HepG2 (cell line): Measurements from ENCODE around the gene MAMSTR. TPM values are rescaled to one million over a fixed set of nuclear protein-coding genes. Genes with fewer than 3 reads are reported as not detected.
A peak's percentile ranks its signal among the peaks of the same experiment; 100 is the strongest.
"Not testable (repeated sequence)": the region's sequence is repeated elsewhere in the genome, so short reads cannot be mapped to it uniquely, and the experiment has no call there.

ENCODE experiments used
- ATAC-seq: fragments of 200-7000 bp; cut with Tn5 transposase; 3 replicates; pipeline ENCODE4 v1.9.1; 2020; ENCODE audit warnings: mild to moderate bottlenecking, moderate library complexity
- BruUV-seq: library from RNA; stranded (reverse); fragments of 400-500 nt; replicated peaks from 2 replicates; lab custom pipeline; 2021; lab: Mats Ljungman, UMichigan
- CTCF ChIA-PET: fragments of 300-600 bp; formaldehyde crosslinking; extraction: SDS; loops from one replicate; lab custom pipeline; 2021; ENCODE audit warnings: low total read pairs, inconsistent platforms, low intra/inter-chr PET ratio; lab: Yijun Ruan, JAX
- POLR2A ChIA-PET: fragments of 350-600 bp; sonication (Branson Sonifier 250); formaldehyde crosslinking; loops from one replicate; lab custom pipeline; 2020; ENCODE audit warnings: antibody characterized with exemption, inconsistent platforms; lab: Yijun Ruan, JAX
- DNase-seq: peaks from one replicate; pipeline ENCODE4 v3.0.0-alpha.2; 2015; ENCODE audit warnings: low spot score
- FAIRE-seq: peaks from 3 replicates; lab custom pipeline; 2011; peaks lifted over from hg19 to GRCh38; lab: Jason Lieb, UNC
- H2AFZ ChIP-seq: one replicate; pipeline ENCODE4 v1.6.1; 2011; ENCODE audit warnings: low read length, inconsistent platforms
- H3K27ac ChIP-seq: fragments of 300-600 bp; 3 replicates; pipeline ENCODE4 v1.8.0; 2011; ENCODE audit warnings: mixed run types, mild to moderate bottlenecking, mixed read lengths, low read length, inconsistent platforms; ENCODE audit not compliant: insufficient read depth; ENCODE audit errors: extremely low read length
- H3K27me3 ChIP-seq, 2 experiments: fragments of 200-600 bp in 1 of 2; 2 replicates in 1 of 2; 3 replicates in 1 of 2; pipeline versions ENCODE4 v1.6.0 to v1.8.0; 2011; ENCODE audit warnings: low read length in 2 of 2, mild to moderate bottlenecking in 2 of 2, moderate library complexity in 2 of 2, inconsistent platforms in 1 of 2; ENCODE audit not compliant: insufficient read depth in 2 of 2, control insufficient read depth in 1 of 2
- H3K36me3 ChIP-seq, 2 experiments: fragments of 200-600 bp in 1 of 2; replicated peaks in 1 of 2; 2 replicates in 1 of 2; 3 replicates in 1 of 2; pipeline versions ENCODE4 v1.5.1 to v1.8.0; 2011; ENCODE audit warnings: low read length in 2 of 2, inconsistent platforms in 1 of 2; ENCODE audit not compliant: insufficient read depth in 2 of 2, control insufficient read depth in 1 of 2
- H3K4me1 ChIP-seq: 2 replicates; pipeline ENCODE4 v1.5.1; 2012; ENCODE audit warnings: low read length, inconsistent platforms; ENCODE audit not compliant: insufficient read depth
- H3K4me2 ChIP-seq: 2 replicates; pipeline ENCODE4 v1.6.0; 2011; ENCODE audit warnings: low read depth, low read length, inconsistent platforms
- H3K4me3 ChIP-seq, 3 experiments: fragments of 200-600 bp in 1 of 3; sonication (generic), shearing (Covaris generic) in 1 of 3; replicated peaks in 1 of 3; 2 replicates each; pipeline ENCODE4 v1.5.1; 2011 to 2016; ENCODE audit warnings: low read length in 3 of 3, inconsistent platforms in 2 of 3, low read depth in 2 of 3, mild to moderate bottlenecking in 2 of 3, control low read depth in 1 of 3, mixed read lengths in 1 of 3; ENCODE audit not compliant: insufficient read depth in 1 of 3
- H3K79me2 ChIP-seq: one replicate; pipeline ENCODE4 v1.6.1; 2011; ENCODE audit warnings: low read length, inconsistent platforms; ENCODE audit not compliant: insufficient read depth
- H3K9ac ChIP-seq: 2 replicates; pipeline ENCODE4 v1.6.0; 2011; ENCODE audit warnings: mild to moderate bottlenecking, low read depth, low read length, inconsistent platforms; ENCODE audit not compliant: insufficient read depth
- H3K9me3 ChIP-seq: 2 replicates; pipeline ENCODE4 v1.5.1; 2012; ENCODE audit warnings: mild to moderate bottlenecking, low read length
- H4K20me1 ChIP-seq: 2 replicates; pipeline ENCODE4 v1.6.0; 2011; ENCODE audit warnings: inconsistent platforms, mild to moderate bottlenecking, low read length, moderate library complexity; ENCODE audit not compliant: insufficient read depth
- ARID4A ChIP-seq: sonication (generic); formaldehyde crosslinking; IDR thresholded peaks from 2 replicates; pipeline ENCODE4 v1.5.0; 2020; ENCODE audit warnings: mild to moderate bottlenecking, missing genetic modification reagents, borderline replicate concordance
- HIC2 ChIP-seq: sonication (generic); formaldehyde crosslinking; IDR thresholded peaks from 2 replicates; pipeline ENCODE4 v1.9.0; 2022; ENCODE audit warnings: low read depth, missing genetic modification reagents
- HOXA3 ChIP-seq: sonication (generic); formaldehyde crosslinking; IDR thresholded peaks from 2 replicates; pipeline ENCODE4 v1.5.0; 2020; ENCODE audit warnings: missing genetic modification reagents
- MED1 ChIP-seq: sonication (generic); formaldehyde crosslinking; IDR thresholded peaks from 2 replicates; pipeline ENCODE4 v1.4.0; 2020; ENCODE audit warnings: missing genetic modification reagents
- MIER2 ChIP-seq: IDR thresholded peaks from 2 replicates; pipeline ENCODE4 v1.6.1; 2016; ENCODE audit warnings: missing biosample characterization, missing genetic modification reagents
- MTA1 ChIP-seq: sonication (generic); formaldehyde crosslinking; IDR thresholded peaks from 2 replicates; pipeline ENCODE4 v1.4.0; 2020; ENCODE audit warnings: missing genetic modification reagents, mild to moderate bottlenecking, borderline replicate concordance
- MYC ChIP-seq: sonication (generic); formaldehyde crosslinking; IDR thresholded peaks from 2 replicates; pipeline ENCODE4 v1.9.0; 2021; ENCODE audit warnings: missing genetic modification reagents, borderline replicate concordance
- NR3C1 ChIP-seq: sonication (generic); formaldehyde crosslinking; IDR thresholded peaks from 2 replicates; pipeline ENCODE4 v1.4.0; 2020; ENCODE audit warnings: missing genetic modification reagents
- SPEN ChIP-seq: sonication (generic); formaldehyde crosslinking; IDR thresholded peaks from 2 replicates; pipeline ENCODE4 v1.5.1; 2020; ENCODE audit warnings: low read depth, mild to moderate bottlenecking, missing genetic modification reagents
- ZBTB7B ChIP-seq: sonication (generic); formaldehyde crosslinking; IDR thresholded peaks from 2 replicates; pipeline ENCODE4 v1.4.0; 2020; ENCODE audit warnings: missing genetic modification reagents
- ZFP37 ChIP-seq: sonication (generic); formaldehyde crosslinking; IDR thresholded peaks from 2 replicates; pipeline ENCODE4 v1.4.0; 2020; ENCODE audit warnings: missing genetic modification reagents, borderline replicate concordance
- ZFX ChIP-seq: sonication (generic); formaldehyde crosslinking; IDR thresholded peaks from 2 replicates; pipeline ENCODE4 v1.4.0; 2020; ENCODE audit warnings: mild to moderate bottlenecking, low read depth, missing genetic modification reagents, moderate library complexity
- ZNF562 ChIP-seq: sonication (generic); formaldehyde crosslinking; IDR thresholded peaks from 2 replicates; pipeline ENCODE4 v1.8.0; 2022; ENCODE audit warnings: missing genetic modification reagents, borderline replicate concordance
- ZSCAN25 ChIP-seq: sonication (generic); formaldehyde crosslinking; IDR thresholded peaks from 2 replicates; pipeline ENCODE4 v1.8.0; 2022; ENCODE audit warnings: mild to moderate bottlenecking, missing genetic modification reagents
- WGBS: methylation state at CpG from one replicate; pipeline ENCODE4 v1.1.6; 2017; ENCODE audit warnings: low lambda C conversion rate; 5-methylcytosine and 5-hydroxymethylcytosine counted together
- in situ Hi-C: cut with HindIII; loops from 2 replicates; pipeline ENCODE4 v1.10.0; 2017; ENCODE audit warnings: low pct_unique_long_range_greater_than_20kb; ENCODE audit not compliant: extremely low pct_ligation_motif_present
- intact Hi-C: fragments of 100-400 bp; cut with micrococcal nuclease; formaldehyde crosslinking; loops from one replicate; pipeline ENCODE4 v1.10.0; 2022; ENCODE audit not compliant: unreplicated experiment
- polyA plus RNA-seq, 8 experiments: library from polyadenylated mRNA; depleted of rRNA in 3 of 8; stranded (reverse) in 7 of 8; unstranded in 1 of 8; fragments of >200 nt; fragmentation: Illumina TruSeq in 4 of 8; extraction: Trizol in 4 of 8; gene quantifications; 2 replicates each; pipeline versions ENCODE4 v1.2.1 to v1.2.3, GENCODE V29; 2011 to 2016; ENCODE audit warnings: low read depth in 4 of 8, missing spikeins in 1 of 8, mixed read lengths in 1 of 8; ENCODE audit not compliant: insufficient read depth in 1 of 8
- total RNA-seq, 5 experiments: library from RNA; depleted of rRNA; stranded (reverse); fragments of >200 nt; fragmentation: Illumina TruSeq; extraction: Trizol; gene quantifications; 2 replicates each; pipeline ENCODE4 v1.2.3, GENCODE V29; 2016; ENCODE audit warnings: low read depth in 1 of 5

Gene MAMSTR
- total and polyA plus RNA-seq, 2 of the 13 experiments (the other 11 are each of a cell fraction or from before 2014, with no cell fraction given), result 2.2 to 2.4 TPM

- TF ChIP-seq ARID4A (CRISPR knock-in tag), result peak; percentile 51; the same call in 1 of the 2 replicates
- TF ChIP-seq ZBTB7B (CRISPR knock-in tag), result no peak
- TF ChIP-seq MED1 (CRISPR knock-in tag), result 0 out of 2 replicates have a peak, but pooled peaks have one; percentile 15
- peak; percentile 53 for TF ChIP-seq HOXA3
- TF ChIP-seq HIC2, result peak; percentile 43; the same call in 1 of the 2 replicates
- TF ChIP-seq ZFX (CRISPR knock-in tag), result peak; percentile 59; the same call in 1 of the 2 replicates
- no peak for TF ChIP-seq SPEN (CRISPR knock-in tag)
- no peak for TF ChIP-seq ZNF562
- TF ChIP-seq NR3C1 (CRISPR knock-in tag), result no peak
- TF ChIP-seq MTA1 (CRISPR knock-in tag), result peak; percentile 71; the same call in 1 of the 2 replicates
- TF ChIP-seq ZSCAN25 (CRISPR knock-in tag), result no peak
- no peak for TF ChIP-seq MIER2 (CRISPR knock-in tag)
- no peak for TF ChIP-seq ZFP37 (CRISPR knock-in tag)
- TF ChIP-seq MYC, result peak; percentile 38; the same call in 1 of the 2 replicates
These were observed 38.9 kb downstream of the MAMSTR start (continued) for GRCh38 chr19:48680436-48681126.

GRCh38 chr19:48680006-48680405 is 39.5 kb downstream of the MAMSTR start:
- DNase-seq, H3K27ac ChIP-seq, H3K4me2 ChIP-seq, H3K4me3 ChIP-seq, H2AFZ ChIP-seq, H3K27me3 ChIP-seq, H4K20me1 ChIP-seq, ATAC-seq, H3K9ac ChIP-seq, FAIRE-seq, H3K79me2 ChIP-seq, H3K36me3 ChIP-seq, BruUV-seq, CTCF ChIA-PET, H3K9me3 ChIP-seq, in situ Hi-C loops: not testable (repeated sequence)
- 79% methylated on average over 12 of the region's 19 CpGs for WGBS
- intact Hi-C loops, result loop anchor here (2.0 kb wide), 1 partner anchor 33 kb away; the partner anchor contains the start of gene CA11
- POLR2A ChIA-PET, result interaction anchor here (1.4 kb wide), 1 partner anchor 15 kb away, joined by 4 read pairs; the partner anchor contains the start of gene FUT2
- H3K4me1 ChIP-seq, result peaks cover 42% of the 10 kb centered on the region
